GM12878 (cell line): ENCODE measurements around the gene POLN. TPM values are rescaled to one million over a fixed set of nuclear protein-coding genes. Genes with fewer than 3 reads are reported as not detected.

ENCODE experiments used
- ATAC-seq: fragments of 200-7000 bp; cut with Tn5 transposase; 3 replicates; pipeline ENCODE4 v1.9.1; 2020; ENCODE audit warnings: mild to moderate bottlenecking, moderate library complexity
- BruUV-seq: library from RNA; stranded (reverse); fragments of 400-500 nt; replicated peaks from 2 replicates; lab custom pipeline; 2021; lab: Mats Ljungman, UMichigan
- CTCF ChIA-PET: fragments of 300-600 bp; sonication (Branson Sonifier 250); formaldehyde crosslinking; extraction: SDS; loops from one replicate; lab custom pipeline; 2021; ENCODE audit warnings: inconsistent platforms; lab: Yijun Ruan, JAX
- POLR2A ChIA-PET: fragments of 350-600 bp; formaldehyde crosslinking; extraction: SDS; loops from one replicate; lab custom pipeline; 2021; ENCODE audit warnings: inconsistent platforms; lab: Charles Lee
- RAD21 ChIA-PET: fragments of 300-600 bp; sonication (Branson Sonifier 250); formaldehyde crosslinking; loops from one replicate; lab custom pipeline; 2023; ENCODE audit warnings: antibody characterized with exemption; ENCODE audit not compliant: unreplicated experiment; lab: Charles Lee
- SMC1A ChIA-PET: fragments of 300-600 bp; sonication (Branson Sonifier 250); formaldehyde crosslinking; loops from one replicate; lab custom pipeline; 2023; ENCODE audit not compliant: unreplicated experiment, uncharacterized antibody; lab: Charles Lee
- DNase-seq: peaks from one replicate; pipeline ENCODE4 v3.0.0-alpha.2; 2011; ENCODE audit warnings: low read depth, low spot score
- FAIRE-seq: peaks from 3 replicates; lab custom pipeline; 2011; peaks lifted over from hg19 to GRCh38; lab: Jason Lieb, UNC
- H2AFZ ChIP-seq: 2 replicates; pipeline ENCODE4 v1.6.0; 2011; ENCODE audit warnings: low read depth, low read length, control low read depth; ENCODE audit not compliant: control insufficient read depth
- H3K27ac ChIP-seq: 2 replicates; pipeline ENCODE4 v1.5.1; 2011; ENCODE audit warnings: control low read depth; ENCODE audit not compliant: control insufficient read depth, insufficient read depth
- H3K27me3 ChIP-seq, 2 experiments: replicated peaks in 1 of 2; 2 replicates each; pipeline versions ENCODE4 v1.6.0 to v1.6.1; 2011; ENCODE audit warnings: low read length in 1 of 2; ENCODE audit not compliant: control insufficient read depth in 2 of 2, insufficient read depth in 2 of 2
- H3K36me3 ChIP-seq, 2 experiments: 2 replicates each; pipeline ENCODE4 v1.5.1; 2011; ENCODE audit warnings: low read length in 1 of 2; ENCODE audit not compliant: control insufficient read depth in 2 of 2, insufficient read depth in 2 of 2
- H3K4me1 ChIP-seq: 2 replicates; pipeline ENCODE4 v1.6.1; 2011; ENCODE audit warnings: mild to moderate bottlenecking, low read length, moderate library complexity, mixed read lengths; ENCODE audit not compliant: control insufficient read depth, insufficient read depth
- H3K4me2 ChIP-seq: 2 replicates; pipeline ENCODE4 v1.6.0; 2011; ENCODE audit warnings: control low read depth; ENCODE audit not compliant: control insufficient read depth, insufficient read depth
- H3K4me3 ChIP-seq: fragments of 200-600 bp; sonication (generic); 2 replicates; pipeline ENCODE4 v1.5.1; 2016
- H3K79me2 ChIP-seq: 2 replicates; pipeline ENCODE4 v1.6.0; 2011; ENCODE audit warnings: low read length; ENCODE audit not compliant: control insufficient read depth, insufficient read depth
- H3K9ac ChIP-seq: 2 replicates; pipeline ENCODE4 v1.8.0; 2011; ENCODE audit warnings: low read length, control low read depth, mixed read lengths; ENCODE audit not compliant: control insufficient read depth, insufficient read depth
- H3K9me3 ChIP-seq: replicated peaks from 3 replicates; pipeline ENCODE4 v1.5.1; 2011; ENCODE audit warnings: mild to moderate bottlenecking, low read length; ENCODE audit not compliant: control insufficient read depth, insufficient read depth
- H4K20me1 ChIP-seq: 2 replicates; pipeline ENCODE4 v1.6.0; 2011; ENCODE audit not compliant: control insufficient read depth, insufficient read depth
- GATAD2B ChIP-seq: fragments of 450-650 bp; conservative IDR thresholded peaks from 2 replicates; pipeline ENCODE4 v1.6.1; 2017; ENCODE audit warnings: low read depth, mild to moderate bottlenecking, moderate library complexity
- HDGF ChIP-seq: fragments of 450-650 bp; IDR thresholded peaks from 2 replicates; pipeline ENCODE4 v1.6.1; 2016; ENCODE audit warnings: antibody characterized with exemption
- MLLT1 ChIP-seq: fragments of 450-650 bp; IDR thresholded peaks from 2 replicates; pipeline ENCODE4 v1.6.1; 2016; ENCODE audit warnings: mild to moderate bottlenecking
- NBN ChIP-seq: fragments of 450-650 bp; IDR thresholded peaks from 2 replicates; pipeline ENCODE4 v1.6.1; 2016
- PKNOX1 ChIP-seq: fragments of 450-650 bp; IDR thresholded peaks from 2 replicates; pipeline ENCODE4 v1.6.1; 2016; ENCODE audit warnings: mild to moderate bottlenecking
- RCOR1 ChIP-seq: conservative IDR thresholded peaks from 2 replicates; pipeline ENCODE4 v1.6.1; 2012; ENCODE audit warnings: low read depth, low read length, improper control_type of control experiment
- SMAD5 ChIP-seq: IDR thresholded peaks from 2 replicates; pipeline ENCODE4 v1.6.1; 2016; ENCODE audit warnings: antibody characterized with exemption, low read depth
- TCF12 ChIP-seq: IDR thresholded peaks from 2 replicates; pipeline ENCODE4 v1.6.1; 2011; ENCODE audit warnings: low read depth, mild to moderate bottlenecking, low read length
- ZNF217 ChIP-seq: fragments of 450-650 bp; IDR thresholded peaks from 2 replicates; pipeline ENCODE4 v1.6.1; 2017; ENCODE audit warnings: antibody characterized with exemption, mild to moderate bottlenecking
- in situ Hi-C: fragments of 300-500 bp; cut with MboI; formaldehyde crosslinking; loops from 9 replicates; pipeline ENCODE4 v1.14.3; 2018; ENCODE audit warnings: mixed read lengths
- intact Hi-C: fragments of 100-400 bp; cut with micrococcal nuclease; formaldehyde crosslinking; loops from one replicate; pipeline ENCODE4 v1.14.2; 2022; ENCODE audit not compliant: unreplicated experiment
- polyA plus RNA-seq, 11 experiments: library from polyadenylated mRNA; depleted of rRNA in 4 of 11; unstranded in 6 of 11; stranded (reverse) in 5 of 11; fragments of >200 nt; fragmentation: Nextera tagmentation in 4 of 11; fragmentation: Illumina TruSeq in 1 of 11; extraction: Ambion mirVana in 4 of 11; extraction: Trizol in 1 of 11; gene quantifications; 1 replicate in 1 of 11; 2 replicates in 10 of 11; pipeline versions ENCODE4 v1.2.1 to v1.2.3, GENCODE V29; 2011 to 2016; ENCODE audit warnings: inconsistent platforms in 2 of 11, missing spikeins in 2 of 11, low read depth in 1 of 11
- total RNA-seq, 4 experiments: library from RNA; depleted of rRNA in 3 of 4; stranded (reverse); fragments of >200 nt in 3 of 4; fragmentation: Illumina TruSeq in 1 of 4; extraction: Trizol in 1 of 4; gene quantifications; 2 replicates each; pipeline versions ENCODE4 v1.2.1 to v1.2.3, GENCODE V29; 2013 to 2021

POLN gene
- total and polyA plus RNA-seq, 10 of the 15 experiments (the other 5 are each of a cell fraction or from before 2014, with no cell fraction given): 0.09 to 2.0 (median 0.95) TPM; not detected in 1

- ChIA-PET SMC1A (no interaction called here), CTCF (no interaction called here), POLR2A (no interaction called here)
- no TSS peak for BruUV-seq
- H3K79me2 ChIP-seq: no peaks in the 10 kb centered on the region
- H3K4me1 ChIP-seq: no peaks in the 10 kb centered on the region
- no peak overlapping the region for H3K9ac ChIP-seq
- TF ChIP-seq PKNOX1: no peak
- TF ChIP-seq HDGF: no peak
- no peak for TF ChIP-seq NBN
- no peak for TF ChIP-seq RCOR1
- TF ChIP-seq SMAD5: no peak
- no peak for TF ChIP-seq GATAD2B
- TF ChIP-seq ZNF217: no peak
- TF ChIP-seq TCF12: no peak
- TF ChIP-seq MLLT1: no peak
- TF ChIP-seq, all 136 proteins: peak for 0
- no peaks in the 10 kb centered on the region for H4K20me1 ChIP-seq
- no peak overlapping the region for H3K4me2 ChIP-seq
- in situ Hi-C loops (no loop called here), intact Hi-C loops (no loop called here)
- no peak overlapping the region for H2AFZ ChIP-seq
- peaks cover 0 to 2% of the 10 kb centered on the region in 2 experiments; a peak in 1 of 4 replicates for H3K27me3 ChIP-seq
- RAD21 ChIA-PET: no interaction called here
- H3K9me3 ChIP-seq: no peaks in the 10 kb centered on the region; the same call in 2 of the 3 replicates
- DNase-seq (no peak), FAIRE-seq (no peak), ATAC-seq (no peak)
- H3K4me3 ChIP-seq: no peak overlapping the region
- no peak overlapping the region for H3K27ac ChIP-seq
- no peaks in the 10 kb centered on the region for H3K36me3 ChIP-seq
These were observed 216.1 kb downstream of the POLN start for GRCh38 chr4:2025817-2026216.
